Measurements from ENCODE around the gene ITCH. TPM values are rescaled to one million over a fixed set of nuclear protein-coding genes. Genes with fewer than 3 reads are reported as not detected.

ITCH gene
- total RNA-seq = 74.9 and 78.0 TPM in 2 replicates

GRCh38 chr20:34363062-34363464, at the start of gene ITCH:
Gene ITCH (plus strand): TSS chr20:34363273. CDS start chr20:34393812, 30,539 bp downstream.

GRCh38 chr20:34516247-34517113, 153.4 kb downstream of the ITCH start, which contains the start of gene DYNLRB1:
Gene DYNLRB1 (plus strand): TSS chr20:34516422. CDS start chr20:34516459, 37 bp downstream.

GRCh38 chr20:34558320-34559218, 195.5 kb downstream of the ITCH start, which contains the start of gene MAP1LC3A:
Gene MAP1LC3A (plus strand): TSS chr20:34558718. CDS start chr20:34558869, 151 bp downstream.

Other genes with a start within 250 kb of the ITCH start
- gene ASIP, start 121.8 kb upstream of the ITCH start, total RNA-seq = not detected in 2 replicates
- gene AHCY, start 59.9 kb upstream of the ITCH start, total RNA-seq = 77.3 and 86.5 TPM in 2 replicates
- gene DYNLRB1, start 153.1 kb downstream of the ITCH start, total RNA-seq = 66.5 and 85.2 TPM in 2 replicates
- 14.7 TPM in 2 replicates for gene MAP1LC3A, start 195.4 kb downstream of the ITCH start, total RNA-seq

Data from aortic smooth muscle cell (primary cell).